HUDEP-2 (cell line): Measurements from ENCODE around the gene ARRDC1.
"Not testable (repeated sequence)": the region's sequence is repeated elsewhere in the genome, so short reads cannot be mapped to it uniquely, and the experiment has no call there.

ENCODE experiments used
- DNase-seq, 76 experiments: peaks; one replicate each; lab custom pipeline; 2025; ENCODE audit not compliant: unreplicated experiment in 76 of 76; lab: John Stamatoyannopoulos, UW

Gene ARRDC1

GRCh38 chr9:137611623-137612609 lies 6.4 kb downstream of the ARRDC1 start:
- peak in 24 of 76 experiments; percentile 6 to 47 (median 23) for DNase-seq

DNA sequence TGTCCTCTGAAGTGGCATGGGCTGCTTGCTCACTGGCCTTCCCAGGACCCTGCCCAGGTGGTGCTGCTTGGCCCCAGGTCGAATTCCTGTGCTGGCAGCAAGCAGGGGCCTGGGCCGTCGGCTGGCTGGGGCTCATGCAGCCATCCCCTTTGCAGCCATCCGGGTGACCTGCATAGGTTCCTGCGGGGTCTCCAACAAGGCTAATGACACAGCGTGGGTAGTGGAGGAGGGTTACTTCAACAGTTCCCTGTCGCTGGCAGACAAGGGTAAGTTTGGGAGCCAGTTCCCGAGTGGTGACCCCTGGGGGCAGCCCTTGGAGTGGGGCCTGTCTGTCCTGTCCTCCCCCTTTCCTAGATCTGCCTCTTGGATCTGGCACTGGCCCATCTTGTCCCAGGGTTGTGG lies 7.3 kb downstream of the ARRDC1 start:
- no peak for DNase-seq

- DNase-seq = no peak
These were observed 7.8 kb downstream of the ARRDC1 start for GRCh38 chr9:137613259-137613658.

DNA sequence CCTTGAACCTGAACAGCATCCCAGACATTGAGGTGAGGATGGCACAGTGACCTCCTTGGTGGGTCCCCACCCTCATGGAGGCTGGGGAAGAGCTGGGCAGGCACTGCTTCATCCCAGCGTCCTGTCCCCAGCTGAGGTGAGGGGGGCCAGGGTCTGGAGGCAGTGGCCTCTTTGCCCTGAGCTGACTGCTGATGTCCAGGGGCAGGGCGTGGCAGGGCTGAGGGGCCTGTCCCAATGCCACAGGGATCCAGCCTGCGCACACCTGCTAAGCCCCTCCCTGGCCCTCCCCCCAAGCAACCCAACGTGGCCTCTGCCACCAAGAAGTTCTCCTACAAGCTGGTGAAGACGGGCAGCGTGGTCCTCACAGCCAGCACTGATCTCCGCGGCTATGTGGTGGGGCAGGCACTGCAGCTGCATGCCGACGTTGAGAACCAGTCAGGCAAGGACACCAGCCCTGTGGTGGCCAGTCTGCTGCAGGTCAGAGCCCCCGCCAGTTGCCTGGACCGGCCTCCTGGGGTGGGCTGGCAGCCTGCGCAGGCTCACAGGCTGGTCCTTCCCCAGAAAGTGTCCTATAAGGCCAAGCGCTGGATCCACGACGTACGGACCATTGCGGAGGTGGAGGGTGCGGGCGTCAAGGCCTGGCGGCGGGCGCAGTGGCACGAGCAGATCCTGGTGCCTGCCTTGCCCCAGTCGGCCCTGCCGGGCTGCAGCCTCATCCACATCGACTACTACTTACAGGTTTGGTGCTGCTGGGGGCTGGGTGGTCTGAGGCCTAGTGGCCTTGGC lies 8.4 kb downstream of the ARRDC1 start:
- DNase-seq = no peak

GRCh38 chr9:137614631-137615386 lies 9.3 kb downstream of the ARRDC1 start:
- DNase-seq = no peak

- no peak for DNase-seq
These were observed 9.9 kb downstream of the ARRDC1 start for GRCh38 chr9:137615387-137615871.

GRCh38 chr9:137618105-137619067 lies 12.9 kb downstream of the ARRDC1 start, which contains the start of gene EHMT1:
EHMT1 (plus strand) TSS chr9:137619005; CDS start chr9:137619029, 24 bp downstream.
- DNase-seq = peak in 69 of 76 experiments; percentile 35 to 90 (median 71)

GRCh38 chr9:137619240-137620047 lies 14.0 kb downstream of the ARRDC1 start:
- DNase-seq = peak in 10 of 76 experiments; percentile 6 to 34 (median 22)

DNA sequence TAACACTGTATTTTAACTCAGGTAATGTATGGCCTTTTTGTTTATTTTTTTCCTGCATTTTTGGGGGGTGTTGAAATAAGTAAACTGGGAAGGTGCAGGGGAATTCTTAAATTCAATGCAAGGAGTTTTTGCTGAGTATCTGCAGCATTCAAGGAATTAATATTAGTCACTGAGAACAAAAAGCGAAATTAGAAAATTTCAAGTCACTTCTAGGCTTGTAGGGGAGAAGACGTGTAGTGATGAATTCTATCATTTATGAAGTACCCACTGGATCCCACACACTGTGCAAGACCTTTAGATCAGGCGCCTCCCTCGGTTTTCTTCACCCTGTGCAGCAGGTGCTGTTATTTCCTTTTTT lies 14.5 kb downstream of the ARRDC1 start:
- DNase-seq = no peak

GRCh38 chr9:137620581-137620980 lies 15.1 kb downstream of the ARRDC1 start:
- DNase-seq = no peak

DNA sequence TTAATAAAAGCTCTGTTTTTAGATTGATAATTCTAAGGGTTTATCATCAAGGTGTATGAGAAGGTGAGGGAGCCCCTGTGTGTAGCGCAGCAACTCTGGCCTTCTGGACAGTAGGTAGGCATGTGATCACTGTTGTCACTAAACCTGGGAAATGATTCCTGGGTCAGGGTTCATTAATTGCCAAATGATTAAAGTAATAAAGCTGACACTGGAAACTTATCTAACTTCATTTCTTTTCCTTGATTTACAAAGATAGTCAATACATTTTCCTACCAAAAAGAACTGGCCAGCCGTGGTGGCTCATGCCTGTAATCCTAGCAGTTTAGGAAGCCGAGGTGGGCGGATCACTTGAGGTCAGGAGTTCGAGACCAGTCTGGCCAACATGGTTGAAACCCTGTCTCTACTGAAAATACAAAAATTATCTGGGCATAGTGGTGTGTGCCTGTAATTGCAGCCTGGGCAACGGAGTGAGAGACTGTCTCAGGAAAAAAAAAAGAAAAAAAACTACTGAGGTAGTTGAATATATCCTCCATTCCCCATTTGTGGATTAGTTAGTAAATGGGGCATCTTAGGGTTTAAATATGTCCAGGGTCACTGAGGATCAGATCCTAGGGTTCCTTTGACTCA lies 15.8 kb downstream of the ARRDC1 start:
- DNase-seq = peak in 9 of 76 experiments; percentile 13 to 49 (median 20)

GRCh38 chr9:137622211-137622610 lies 16.7 kb downstream of the ARRDC1 start:
- not testable (repeated sequence) for DNase-seq

DNA sequence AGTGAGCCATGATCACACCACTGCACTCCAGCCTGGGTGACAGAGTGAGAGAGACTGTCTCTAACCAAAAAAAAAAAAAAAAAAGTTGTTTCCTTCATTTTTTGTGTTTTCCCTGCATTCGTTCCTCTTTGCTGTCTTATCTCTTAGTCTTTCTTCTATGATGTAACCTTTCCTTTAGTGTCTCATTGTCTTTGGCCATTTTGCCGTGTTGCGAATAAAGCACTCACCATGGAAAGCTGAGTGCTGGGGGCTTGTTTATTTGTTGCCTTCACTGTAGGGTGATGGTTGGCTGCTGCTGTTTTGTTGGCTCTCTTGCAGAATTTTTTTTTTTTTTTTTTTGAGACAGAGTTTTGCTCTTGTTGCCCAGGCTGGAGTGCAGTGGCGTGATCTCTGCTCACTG lies 21.0 kb downstream of the ARRDC1 start:
- no peak for DNase-seq

- not testable (repeated sequence) for DNase-seq
These were observed 21.9 kb downstream of the ARRDC1 start for GRCh38 chr9:137627406-137627805.

DNA sequence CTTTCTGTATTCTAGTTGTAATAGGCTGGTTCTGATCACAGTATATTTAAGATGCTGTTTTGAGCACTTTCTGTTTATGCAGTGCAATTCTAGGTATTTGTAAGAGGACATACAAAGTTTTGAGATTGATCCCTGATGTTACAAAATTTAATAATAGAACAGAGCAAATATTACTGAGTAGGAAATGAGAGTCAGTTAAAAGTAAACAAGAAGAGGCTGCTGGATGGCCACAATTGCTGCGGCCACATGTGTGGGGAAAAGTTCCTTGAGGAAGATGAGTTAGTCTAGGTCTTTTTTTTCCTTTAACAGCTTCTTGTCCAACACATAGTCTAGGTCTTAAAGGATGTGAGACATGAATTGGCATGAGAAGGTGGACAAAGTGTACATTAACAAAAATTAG lies 24.6 kb downstream of the ARRDC1 start:
- no peak for DNase-seq

GRCh38 chr9:137630679-137631078 lies 25.2 kb downstream of the ARRDC1 start:
- no peak for DNase-seq

- no peak for DNase-seq
These were observed 26.1 kb downstream of the ARRDC1 start for GRCh38 chr9:137631345-137632229.
